Astrocyte (in vitro differentiated cells and primary cell): ENCODE measurements around the gene GGCX. TPM values are rescaled to one million over a fixed set of nuclear protein-coding genes. Genes with fewer than 3 reads are reported as not detected.
A peak's percentile ranks its signal among the peaks of the same experiment; 100 is the strongest.

Source experiments
- DNase-seq: peaks from one replicate; pipeline ENCODE4 v3.0.0-alpha.2; 2010; ENCODE audit warnings: low read depth
- FAIRE-seq: peaks from 2 replicates; lab custom pipeline; 2011; peaks lifted over from hg19 to GRCh38; lab: Jason Lieb, UNC
- H2AFZ ChIP-seq: 2 replicates; pipeline ENCODE4 v1.6.0; 2012; ENCODE audit warnings: low read depth, low read length, inconsistent platforms
- H3K27ac ChIP-seq: 2 replicates; pipeline ENCODE4 v1.5.1; 2011; ENCODE audit warnings: low read depth, low read length, inconsistent platforms
- H3K27me3 ChIP-seq: 2 replicates; pipeline ENCODE4 v1.6.0; 2011; ENCODE audit warnings: low read length, inconsistent platforms; ENCODE audit not compliant: insufficient read depth
- H3K36me3 ChIP-seq: 2 replicates; pipeline ENCODE4 v1.5.1; 2011; ENCODE audit warnings: low read length, inconsistent platforms; ENCODE audit not compliant: insufficient read depth
- H3K4me1 ChIP-seq: 2 replicates; pipeline ENCODE4 v1.5.1; 2011; ENCODE audit warnings: low read length, inconsistent platforms; ENCODE audit not compliant: insufficient read depth
- H3K4me2 ChIP-seq: 2 replicates; pipeline ENCODE4 v1.6.0; 2012; ENCODE audit warnings: low read length, inconsistent platforms
- H3K4me3 ChIP-seq: 2 replicates; pipeline ENCODE4 v1.5.1; 2011; ENCODE audit warnings: low read depth, mild to moderate bottlenecking, low read length, inconsistent platforms; ENCODE audit not compliant: insufficient read depth
- H3K79me2 ChIP-seq: 2 replicates; pipeline ENCODE4 v1.6.0; 2012; ENCODE audit warnings: mild to moderate bottlenecking, low read length, inconsistent platforms; ENCODE audit not compliant: insufficient read depth
- H3K9ac ChIP-seq: 2 replicates; pipeline ENCODE4 v1.6.0; 2012; ENCODE audit warnings: mild to moderate bottlenecking, low read length, inconsistent platforms
- H3K9me3 ChIP-seq: 2 replicates; pipeline ENCODE4 v1.5.1; 2012; ENCODE audit warnings: low read depth, mild to moderate bottlenecking, low read length, inconsistent platforms; ENCODE audit not compliant: insufficient read depth
- H4K20me1 ChIP-seq: 2 replicates; pipeline ENCODE4 v1.6.0; 2012; ENCODE audit warnings: low read length, inconsistent platforms; ENCODE audit not compliant: insufficient read depth
- H3K27ac Mint-ChIP-seq: one replicate; pipeline ENCODE4 v1.8.0; 2021; ENCODE audit warnings: mild to moderate bottlenecking, mixed read lengths; ENCODE audit not compliant: unreplicated experiment
- H3K27me3 Mint-ChIP-seq: one replicate; pipeline ENCODE4 v1.8.0; 2021; ENCODE audit warnings: low read depth, mixed read lengths; ENCODE audit not compliant: unreplicated experiment
- H3K36me3 Mint-ChIP-seq: one replicate; pipeline ENCODE4 v1.8.0; 2021; ENCODE audit warnings: low read depth, mixed read lengths; ENCODE audit not compliant: unreplicated experiment
- H3K4me1 Mint-ChIP-seq: one replicate; pipeline ENCODE4 v1.8.0; 2021; ENCODE audit warnings: low read depth, mixed read lengths; ENCODE audit not compliant: unreplicated experiment
- H3K4me3 Mint-ChIP-seq: one replicate; pipeline ENCODE4 v1.8.0; 2021; ENCODE audit warnings: mild to moderate bottlenecking, moderate library complexity, mixed read lengths; ENCODE audit not compliant: unreplicated experiment
- H3K9me3 Mint-ChIP-seq: one replicate; pipeline ENCODE4 v1.8.0; 2021; ENCODE audit warnings: mild to moderate bottlenecking, mixed read lengths; ENCODE audit not compliant: unreplicated experiment
- EZH2 ChIP-seq: IDR thresholded peaks from 2 replicates; pipeline ENCODE4 v1.6.1; 2012; ENCODE audit warnings: mild to moderate bottlenecking, low read length, inconsistent platforms; ENCODE audit not compliant: insufficient read depth
- total RNA-seq: library from RNA; stranded (reverse); gene quantifications from 2 replicates; pipeline ENCODE4 v1.2.1, GENCODE V29; 2021
- TF ChIP-seq, protein P1 (sequence below): IDR thresholded peaks from 2 replicates; pipeline ENCODE4 v1.5.1; 2011; ENCODE audit warnings: low read depth, mild to moderate bottlenecking, inconsistent platforms, low read length, moderate library complexity; ENCODE audit not compliant: insufficient read depth

GGCX gene
- total RNA-seq, 1 donor from 2014 or later: 79.0 TPM

DNA sequence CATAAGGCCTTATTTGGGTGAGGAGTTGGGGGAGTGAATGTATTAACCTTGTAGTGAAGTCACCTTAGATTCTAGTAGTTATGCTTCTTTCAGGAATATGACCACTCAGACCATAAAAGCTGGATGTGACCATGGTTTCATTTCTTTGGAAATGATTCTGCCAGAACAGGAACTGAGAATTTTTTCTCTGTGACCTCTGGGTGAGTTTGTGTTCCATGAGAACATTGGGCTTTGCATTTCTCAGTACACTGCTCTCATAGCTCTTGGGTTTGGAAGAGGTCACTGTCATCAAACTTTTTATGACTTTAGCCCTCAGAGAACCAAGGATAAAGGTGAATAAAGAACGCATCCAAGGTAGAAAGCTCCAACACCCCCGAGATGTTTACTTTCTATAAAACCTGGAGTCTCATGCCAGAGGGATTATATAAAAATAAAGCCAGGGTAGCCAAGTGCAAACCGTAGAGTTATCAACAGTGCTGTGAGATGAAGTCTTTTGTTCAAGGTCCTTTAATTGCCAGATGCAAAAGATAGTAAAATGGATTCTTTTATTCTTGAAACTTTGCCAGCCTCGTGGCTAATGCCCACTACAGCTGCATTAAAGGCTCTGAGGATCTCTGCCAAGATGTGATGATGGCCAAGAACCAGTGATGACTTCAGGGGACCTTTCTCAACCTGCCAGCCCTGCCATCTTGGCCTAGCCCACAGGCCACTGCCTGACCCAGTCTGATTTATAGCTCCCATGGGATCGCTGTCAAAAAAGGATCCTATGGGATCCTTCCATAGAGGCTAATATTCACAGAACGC is 50.1 kb downstream of the GGCX start:
- Histone ChIP-seq H2AFZ (no peak overlapping the region), H3K4me2 (no peak overlapping the region), H3K79me2 (no peaks in the 10 kb centered on the region), H3K36me3 (no peaks in the 10 kb centered on the region), H3K9me3 (no peaks in the 10 kb centered on the region), H3K27ac (no peak overlapping the region), H3K4me3 (no peak overlapping the region), H3K9ac (no peak overlapping the region), H4K20me1 (no peaks in the 10 kb centered on the region), H3K27me3 (no peaks in the 10 kb centered on the region), H3K4me1 (no peaks in the 10 kb centered on the region)
- H3K4me3 Mint-ChIP-seq: no peak overlapping the region
- H3K36me3 Mint-ChIP-seq: no peaks in the 10 kb centered on the region
- peaks cover 2% of the 10 kb centered on the region for H3K9me3 Mint-ChIP-seq
- peaks cover 1% of the 10 kb centered on the region for H3K4me1 Mint-ChIP-seq
- TF ChIP-seq, protein P1, sequence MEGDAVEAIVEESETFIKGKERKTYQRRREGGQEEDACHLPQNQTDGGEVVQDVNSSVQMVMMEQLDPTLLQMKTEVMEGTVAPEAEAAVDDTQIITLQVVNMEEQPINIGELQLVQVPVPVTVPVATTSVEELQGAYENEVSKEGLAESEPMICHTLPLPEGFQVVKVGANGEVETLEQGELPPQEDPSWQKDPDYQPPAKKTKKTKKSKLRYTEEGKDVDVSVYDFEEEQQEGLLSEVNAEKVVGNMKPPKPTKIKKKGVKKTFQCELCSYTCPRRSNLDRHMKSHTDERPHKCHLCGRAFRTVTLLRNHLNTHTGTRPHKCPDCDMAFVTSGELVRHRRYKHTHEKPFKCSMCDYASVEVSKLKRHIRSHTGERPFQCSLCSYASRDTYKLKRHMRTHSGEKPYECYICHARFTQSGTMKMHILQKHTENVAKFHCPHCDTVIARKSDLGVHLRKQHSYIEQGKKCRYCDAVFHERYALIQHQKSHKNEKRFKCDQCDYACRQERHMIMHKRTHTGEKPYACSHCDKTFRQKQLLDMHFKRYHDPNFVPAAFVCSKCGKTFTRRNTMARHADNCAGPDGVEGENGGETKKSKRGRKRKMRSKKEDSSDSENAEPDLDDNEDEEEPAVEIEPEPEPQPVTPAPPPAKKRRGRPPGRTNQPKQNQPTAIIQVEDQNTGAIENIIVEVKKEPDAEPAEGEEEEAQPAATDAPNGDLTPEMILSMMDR: no peak
- no peak for TF ChIP-seq EZH2
- FAIRE-seq: no peak
- H3K27ac Mint-ChIP-seq: no peak overlapping the region
- H3K27me3 Mint-ChIP-seq: peaks cover 5% of the 10 kb centered on the region
- no peak for DNase-seq

- Histone ChIP-seq H3K27ac (no peak overlapping the region), H3K36me3 (no peaks in the 10 kb centered on the region), H3K4me2 (no peak overlapping the region), H3K9ac (no peak overlapping the region), H3K4me3 (no peak overlapping the region), H2AFZ (no peak overlapping the region), H3K9me3 (no peaks in the 10 kb centered on the region), H3K4me1 (peaks cover 27% of the 10 kb centered on the region), H3K27me3 (no peaks in the 10 kb centered on the region), H4K20me1 (no peaks in the 10 kb centered on the region), H3K79me2 (no peaks in the 10 kb centered on the region)
- Mint-ChIP-seq H3K27me3 (peaks cover 5% of the 10 kb centered on the region), H3K4me3 (no peak overlapping the region), H3K4me1 (peaks cover 15% of the 10 kb centered on the region), H3K27ac (no peak overlapping the region), H3K36me3 (no peaks in the 10 kb centered on the region), H3K9me3 (peaks cover 2% of the 10 kb centered on the region)
- TF ChIP-seq, protein P1: no peak
- TF ChIP-seq EZH2: no peak
- DNase-seq: peak; percentile 64
- FAIRE-seq: no peak
These were observed 54.5 kb downstream of the GGCX start for GRCh38 chr2:85506768-85507181.
